Stimulated activated CD8-positive, alpha-beta memory T cell treated with anti-CD3 and anti-CD28 coated beads, Interleukin-15, amount 100 ng/mL, for 1 hour (primary cell): ENCODE results near the gene SPRYD4.
"Not testable (repeated sequence)": the region's sequence is repeated elsewhere in the genome, so short reads cannot be mapped to it uniquely, and the experiment has no call there.

Experiments
- DNase-seq: peaks from one replicate; pipeline ENCODE4 v3.0.0-alpha.2; 2020; ENCODE audit warnings: low read depth

The SPRYD4 gene

DNA sequence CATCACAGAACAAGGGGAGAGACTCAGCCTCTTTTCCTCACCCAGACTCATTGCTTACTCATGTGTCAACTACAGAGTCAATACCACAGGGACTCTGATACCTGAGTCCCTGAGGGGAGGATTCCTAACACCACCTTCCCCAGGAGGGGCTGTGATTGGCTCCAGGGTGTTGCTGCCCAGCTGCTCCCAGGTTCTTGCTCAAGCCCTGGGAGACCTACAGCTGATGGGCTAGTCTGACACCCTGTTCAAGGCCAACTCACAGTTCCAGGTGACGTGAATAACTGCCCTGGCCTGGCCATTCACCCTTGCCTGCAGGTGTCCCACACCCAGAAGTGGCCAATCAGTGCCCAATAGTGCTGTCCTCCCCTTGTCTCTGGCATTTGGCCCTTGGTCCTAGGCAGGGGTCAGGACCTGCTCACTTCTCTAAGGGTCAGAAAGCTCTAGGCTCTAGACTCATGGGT lies 8.6 kb downstream of the SPRYD4 start:
- DNase-seq, result no peak

DNA sequence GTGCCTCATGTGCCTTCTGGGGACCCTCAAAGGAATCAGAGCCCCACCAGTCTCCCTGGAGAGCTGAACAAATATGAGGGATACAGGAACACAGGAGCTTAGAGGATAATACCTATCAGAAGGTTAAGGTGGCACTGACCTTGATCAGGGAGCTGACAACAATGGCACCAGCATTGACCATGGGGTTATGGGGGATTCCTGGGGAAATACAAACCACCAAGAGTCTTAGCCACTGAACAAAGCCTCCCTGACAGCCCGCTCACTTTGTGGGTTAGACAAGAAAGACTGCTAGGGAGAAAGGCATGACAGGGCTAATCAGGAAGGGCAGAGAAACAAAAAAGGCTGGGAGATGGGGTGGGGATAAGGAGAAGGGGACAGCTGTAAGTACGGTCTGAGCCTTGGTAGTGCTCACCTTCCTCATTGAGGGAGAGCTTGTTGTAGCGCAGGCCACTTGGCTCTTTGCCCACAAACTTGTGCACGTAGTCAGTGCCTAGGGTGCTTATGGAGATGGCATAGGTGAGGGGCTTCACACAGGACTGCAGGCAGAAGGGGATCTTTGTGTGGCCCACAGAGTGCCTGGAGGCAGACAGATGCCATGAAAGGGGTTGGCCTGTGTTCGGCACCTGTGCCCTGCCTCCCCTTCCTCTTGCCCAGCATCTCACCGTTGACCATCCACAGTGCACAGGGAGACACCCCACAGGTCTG lies 9.3 kb downstream of the SPRYD4 start:
- no peak for DNase-seq

DNA sequence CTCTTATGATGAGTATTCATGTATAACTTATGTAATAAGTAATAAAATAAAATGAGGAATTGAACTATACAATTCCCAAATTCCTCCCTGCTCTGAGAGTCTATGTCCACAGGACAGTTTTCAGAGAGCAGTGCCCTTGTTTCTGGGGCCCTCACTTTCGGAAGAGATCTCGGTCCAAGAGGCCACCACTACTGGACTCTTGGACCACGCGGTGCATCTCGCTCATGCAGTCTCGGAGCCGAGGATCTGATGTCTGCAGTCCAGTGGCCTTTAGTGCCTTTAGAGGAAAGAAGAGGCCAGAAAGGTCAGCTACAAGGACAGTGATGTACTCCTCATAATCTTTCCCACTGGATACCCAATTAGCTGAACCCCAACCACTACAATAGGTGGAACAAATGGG lies 11.2 kb downstream of the SPRYD4 start:
- DNase-seq, result no peak

DNA sequence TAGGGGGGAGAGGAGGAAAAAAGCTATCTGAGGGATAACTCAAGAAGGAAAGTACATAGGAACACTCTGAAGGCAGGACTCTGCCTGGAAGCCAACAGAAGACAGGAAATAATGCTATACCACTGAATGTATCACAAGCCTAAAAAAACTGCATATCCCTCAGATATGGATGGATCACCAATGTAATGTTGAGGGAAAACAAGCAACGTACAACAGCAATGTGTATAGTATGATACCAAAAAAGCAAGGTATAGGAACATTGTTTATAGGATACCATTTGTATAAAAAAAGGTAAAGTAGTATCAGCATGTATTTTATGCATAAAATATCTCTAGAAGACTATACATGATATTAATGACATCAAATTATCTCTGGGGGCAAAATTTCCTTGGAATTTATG lies 16.2 kb downstream of the SPRYD4 start:
- DNase-seq, result no peak

DNA sequence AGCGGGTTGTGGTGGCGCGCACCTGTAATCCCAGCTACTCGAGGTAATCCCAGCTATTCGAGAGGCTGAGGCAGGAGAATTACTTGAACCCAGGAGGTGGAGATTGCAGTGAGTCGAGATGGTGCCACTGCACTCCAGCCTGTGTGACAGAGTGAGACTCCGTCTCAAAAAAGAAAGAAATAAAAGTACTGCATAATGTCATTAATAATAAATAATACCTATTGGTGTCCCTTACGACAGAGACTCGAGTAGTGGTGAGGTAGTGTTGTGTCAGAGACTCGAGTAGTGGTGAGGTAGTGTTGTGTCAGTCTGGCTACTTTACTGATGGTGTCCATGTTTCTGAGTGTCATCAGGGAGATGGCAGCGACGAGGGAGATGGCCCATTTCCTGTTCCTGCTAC lies 18.3 kb downstream of the SPRYD4 start:
- DNase-seq, result no peak

DNA sequence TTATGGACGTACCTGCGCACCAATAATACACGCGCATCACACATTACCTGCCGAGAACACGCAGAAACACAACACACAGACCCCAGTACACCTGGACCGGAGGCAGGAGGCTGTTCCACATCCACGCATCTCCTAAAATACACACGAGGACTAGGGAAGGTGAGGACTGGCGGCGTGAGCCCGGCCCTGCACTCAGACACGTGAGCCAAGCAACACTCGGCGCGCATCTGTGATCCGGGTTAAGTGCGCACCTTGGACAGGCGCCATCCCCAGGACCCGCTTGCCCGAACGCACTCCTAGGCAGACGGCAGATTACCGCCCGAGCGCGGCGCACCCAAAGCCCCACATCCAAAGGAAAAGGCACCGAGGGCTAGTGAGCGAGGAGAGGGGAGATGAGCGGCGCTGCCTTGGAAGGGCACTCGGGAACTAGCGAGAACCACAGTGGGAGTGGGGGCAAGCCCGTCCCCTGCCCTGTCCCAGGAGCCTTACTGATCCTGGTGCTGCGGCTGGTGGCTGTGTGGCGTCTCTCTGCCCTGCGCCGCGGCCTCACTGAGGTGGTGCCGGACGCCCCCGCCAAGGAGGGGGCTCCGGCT lies 19.2 kb downstream of the SPRYD4 start:
- no peak for DNase-seq

DNA sequence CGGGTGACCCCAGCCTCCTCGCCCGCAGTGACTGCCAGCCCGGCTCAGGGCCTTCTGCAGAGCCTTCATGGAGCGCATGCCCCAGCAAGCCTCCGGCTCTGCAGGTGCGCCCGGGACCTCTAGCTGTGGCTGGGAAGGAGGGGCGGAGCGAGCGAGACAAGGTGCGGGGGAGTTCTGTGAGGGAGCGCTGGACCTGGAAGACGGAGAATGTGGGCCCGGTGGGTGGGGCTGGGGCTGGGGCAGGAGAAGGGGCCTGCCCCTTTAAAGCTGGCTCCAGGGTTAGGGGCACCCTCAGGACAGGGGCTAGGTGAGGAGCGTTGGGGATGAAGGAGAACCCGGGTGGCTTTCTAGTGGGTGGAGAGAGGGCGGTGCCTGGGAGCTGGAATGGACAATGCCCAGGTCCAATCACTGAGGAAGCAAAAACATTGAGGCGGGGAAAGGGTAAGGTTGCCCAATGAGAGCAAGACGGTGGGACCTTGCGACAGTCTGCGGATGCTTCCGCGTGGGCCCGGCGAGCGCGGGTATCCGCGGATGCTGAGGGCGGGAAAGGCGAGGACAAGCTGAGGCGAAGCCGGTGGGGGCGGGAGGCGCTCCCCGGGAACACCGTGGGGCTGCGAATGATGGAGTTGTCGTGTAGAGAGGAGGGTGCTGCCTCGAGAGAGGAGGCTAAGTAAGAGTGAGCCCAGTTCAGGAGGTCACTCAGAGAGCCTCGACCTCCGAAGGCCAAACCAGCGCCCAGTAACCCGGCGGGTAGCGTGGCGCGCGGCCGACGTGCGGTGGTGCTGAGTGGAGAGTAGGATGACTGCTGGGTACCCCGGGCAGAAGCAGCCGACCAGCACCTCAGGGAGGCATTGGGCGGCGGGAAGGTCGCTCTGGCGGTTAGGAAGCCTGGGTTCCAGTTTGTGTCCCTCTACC lies 19.9 kb downstream of the SPRYD4 start, which contains the start of gene GLS2:
GLS2 (minus strand) TSS at position 121 of the 915 bp plus-strand sequence; CDS start at position 78, 43 bp downstream.
- DNase-seq, result peak; percentile 46

DNA sequence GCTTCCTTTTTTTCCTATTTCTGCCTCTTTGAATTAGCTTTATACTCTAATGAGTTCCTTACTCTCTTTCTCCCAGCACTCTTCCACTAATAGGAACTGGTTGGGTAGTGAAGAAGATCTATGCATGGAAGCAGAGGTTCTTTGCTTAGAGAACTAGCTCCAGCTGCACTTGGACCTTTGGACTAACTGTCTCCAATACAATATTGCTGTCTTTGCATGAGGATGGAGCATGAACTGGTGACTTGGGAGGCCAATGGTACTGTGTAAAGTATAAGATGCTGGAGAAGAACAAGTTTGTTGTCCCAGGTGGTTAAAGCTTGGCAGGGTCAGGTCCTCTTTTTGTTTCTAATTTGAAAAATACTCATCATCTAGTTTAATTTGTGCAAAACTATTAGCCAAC lies 22.0 kb downstream of the SPRYD4 start:
- no peak for DNase-seq

DNA sequence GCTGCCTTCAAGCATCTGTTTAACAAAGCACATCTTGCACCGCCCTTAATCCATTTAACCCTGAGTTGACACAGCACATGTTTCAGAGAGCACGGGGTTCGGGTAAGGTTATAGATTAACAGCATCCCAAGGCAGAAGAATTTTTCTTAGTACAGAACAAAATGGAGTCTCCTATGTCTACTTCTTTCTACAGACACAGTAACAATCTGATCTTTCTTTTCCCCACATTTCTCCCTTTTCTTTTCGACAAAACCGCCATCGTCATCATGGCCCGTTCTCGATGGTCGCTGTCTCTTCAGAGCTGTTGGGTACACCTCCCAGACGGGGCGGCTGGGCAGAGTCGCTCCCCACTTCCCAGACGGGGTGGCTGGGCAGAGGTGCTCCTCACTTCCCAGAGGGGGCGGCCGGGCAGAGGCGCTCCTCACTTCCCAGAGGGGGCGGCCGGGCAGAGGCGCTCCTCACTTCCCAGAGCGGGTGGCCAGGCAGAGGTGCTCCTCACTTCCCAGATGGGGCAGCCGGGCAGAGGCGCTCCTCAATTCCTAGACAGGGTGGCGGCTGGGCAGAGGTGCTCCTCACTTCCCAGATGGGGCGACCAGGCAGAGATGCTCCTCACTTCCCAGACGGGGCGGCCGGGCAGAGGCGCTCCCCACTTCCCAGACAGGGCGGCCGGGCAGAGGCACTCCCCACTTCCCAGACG lies 25.2 kb downstream of the SPRYD4 start:
- DNase-seq, result not testable (repeated sequence)

DNA sequence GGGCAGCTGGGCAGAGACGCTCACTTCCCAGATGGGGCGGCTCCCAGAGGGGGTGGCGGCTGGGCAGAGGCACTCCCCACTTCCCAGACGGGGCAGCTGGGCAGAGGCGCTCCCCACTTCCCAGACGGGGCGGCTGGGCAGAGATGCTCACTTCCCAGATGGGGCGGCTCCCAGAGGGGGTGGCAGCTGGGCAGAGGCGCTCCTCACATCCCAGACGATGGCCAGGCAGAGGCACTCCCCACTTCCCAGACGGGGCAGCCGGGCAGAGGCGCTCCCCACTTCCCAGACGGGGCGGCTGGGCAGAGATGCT lies 25.7 kb downstream of the SPRYD4 start:
- not testable (repeated sequence) for DNase-seq

DNA sequence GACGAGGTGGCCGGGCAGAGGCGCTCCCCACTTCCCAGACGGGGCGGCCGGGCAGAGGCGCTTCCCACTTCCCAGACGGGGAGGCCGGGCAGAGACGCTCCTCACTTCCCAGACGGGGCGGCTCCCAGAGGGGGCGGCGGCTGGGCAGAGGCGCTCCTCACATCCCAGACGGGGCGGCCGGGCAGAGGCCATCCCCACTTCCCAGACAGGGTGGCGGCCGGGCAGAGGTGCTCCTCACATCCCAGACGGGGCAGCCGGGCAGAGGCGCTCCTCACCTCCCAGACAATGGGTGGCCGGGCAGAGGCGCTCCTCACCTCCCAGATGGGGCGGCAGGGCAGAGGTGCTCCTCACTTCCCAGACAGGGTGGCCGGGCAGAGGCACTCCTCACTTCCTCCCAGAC lies 26.1 kb downstream of the SPRYD4 start:
- not testable (repeated sequence) for DNase-seq

DNA sequence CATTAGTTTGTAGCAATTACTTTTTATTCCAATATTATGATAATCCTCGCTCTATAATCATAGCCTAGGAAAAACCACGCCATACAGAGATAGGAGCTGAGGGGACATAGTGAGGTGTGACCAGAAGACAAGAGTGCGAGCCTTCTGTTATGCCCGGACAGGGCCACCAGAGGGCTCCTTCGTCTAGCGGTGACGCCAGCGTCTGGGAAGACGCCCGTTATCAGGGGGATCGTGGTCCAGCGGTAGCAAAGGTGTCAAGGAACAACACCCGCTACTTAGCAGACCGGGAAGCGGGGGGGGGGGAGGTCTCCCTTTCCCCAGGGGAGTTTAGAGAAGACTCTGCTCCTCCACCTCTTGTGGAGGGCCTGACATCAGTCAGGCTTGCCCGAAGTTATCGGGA lies 28.3 kb downstream of the SPRYD4 start:
- peak; percentile 42 for DNase-seq

DNA sequence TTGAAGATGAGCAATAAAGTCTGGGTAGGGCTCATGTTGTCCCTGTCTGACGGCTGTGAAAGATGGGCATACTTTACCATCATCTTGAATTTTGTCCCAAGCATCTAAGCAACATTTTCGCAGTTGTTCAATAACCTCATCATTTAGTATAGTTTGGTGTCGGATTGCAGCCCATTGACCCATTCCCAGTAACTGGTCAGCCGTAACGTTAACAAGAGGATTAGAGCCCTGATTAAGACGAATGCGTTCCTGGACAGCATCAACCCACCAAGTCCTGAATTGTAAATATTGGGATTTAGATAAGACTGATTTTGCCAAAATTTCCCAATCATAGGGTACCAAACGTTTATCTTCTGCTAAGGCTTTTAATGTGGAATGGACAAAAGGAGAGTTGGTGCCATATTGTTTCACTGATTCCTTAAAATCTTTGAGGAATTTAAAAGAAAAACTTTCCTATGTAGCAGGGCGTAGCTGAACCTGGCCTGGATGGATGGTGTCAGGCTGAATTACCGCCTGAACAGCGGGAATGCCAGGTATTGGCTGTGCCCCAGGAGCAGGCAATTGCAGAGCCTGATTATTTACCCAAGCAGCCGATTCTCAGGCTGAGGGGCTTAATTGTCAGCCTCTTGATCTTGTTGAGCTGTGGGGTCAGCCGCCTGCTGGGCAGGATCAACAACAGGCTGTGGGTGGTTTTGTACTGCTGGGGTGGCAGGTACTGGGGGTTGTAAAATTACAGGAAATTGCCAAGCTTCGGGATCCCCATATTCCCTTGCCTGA lies 29.9 kb downstream of the SPRYD4 start:
- DNase-seq, result not testable (repeated sequence)

DNA sequence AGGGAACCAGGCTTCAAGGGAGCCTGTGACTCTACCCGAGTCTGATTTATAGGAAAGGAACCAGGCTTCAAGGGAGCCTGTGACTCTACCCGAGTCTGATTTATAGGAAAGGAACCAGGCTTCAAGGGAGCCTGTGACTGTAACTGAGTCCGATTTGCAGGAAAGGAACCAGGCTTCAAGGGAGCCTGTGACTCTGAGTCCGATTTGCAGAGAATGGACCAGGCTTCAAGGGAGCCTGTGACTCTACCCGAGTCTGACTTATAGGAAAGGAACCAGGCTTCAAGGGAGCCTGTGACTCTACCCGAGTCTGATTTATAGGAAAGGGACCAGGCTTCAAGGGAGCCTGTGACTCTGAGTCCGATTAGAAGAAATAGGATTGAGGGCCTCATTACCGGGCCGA lies 31.1 kb downstream of the SPRYD4 start:
- DNase-seq, result not testable (repeated sequence)

DNA sequence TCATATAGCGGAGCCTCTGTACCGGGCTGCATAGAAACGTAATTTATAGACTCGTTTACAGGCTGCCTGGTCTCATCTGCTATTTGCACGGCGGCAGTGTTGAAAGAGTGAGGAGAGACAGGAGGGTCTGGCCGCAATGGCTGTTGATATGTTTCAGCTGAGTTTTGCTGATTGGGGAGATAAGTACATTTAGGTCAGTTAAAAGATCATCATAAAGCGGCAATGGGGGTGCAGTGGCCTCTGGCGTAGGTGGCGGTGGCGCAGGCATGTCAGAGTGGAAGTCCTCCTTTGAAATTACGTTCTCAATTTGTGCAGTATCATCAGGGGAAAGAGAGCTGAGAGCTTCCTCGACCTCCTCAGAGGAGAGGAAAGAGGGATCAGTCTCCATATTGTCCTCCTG lies 31.5 kb downstream of the SPRYD4 start:
- not testable (repeated sequence) for DNase-seq

DNA sequence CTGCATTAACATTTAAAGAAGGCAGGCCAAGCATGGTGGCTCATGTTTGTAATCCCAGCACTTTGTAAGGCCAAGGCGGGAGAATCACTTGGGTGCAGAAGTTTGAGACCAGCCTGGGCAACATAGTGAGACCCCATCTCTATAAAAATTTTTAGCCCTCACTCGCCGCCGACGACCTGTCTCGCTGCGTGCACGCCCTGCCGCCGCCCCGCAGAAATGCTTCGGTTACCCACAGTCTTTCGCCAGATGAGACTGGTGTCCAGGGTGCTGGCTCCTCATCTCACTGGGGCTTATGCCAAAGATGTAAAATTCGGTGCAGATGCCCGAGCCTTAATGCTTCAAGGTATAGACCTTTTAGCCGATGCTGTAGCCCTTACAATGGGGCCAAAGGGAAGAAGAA lies 42.4 kb downstream of the SPRYD4 start:
- DNase-seq, result no peak

DNA sequence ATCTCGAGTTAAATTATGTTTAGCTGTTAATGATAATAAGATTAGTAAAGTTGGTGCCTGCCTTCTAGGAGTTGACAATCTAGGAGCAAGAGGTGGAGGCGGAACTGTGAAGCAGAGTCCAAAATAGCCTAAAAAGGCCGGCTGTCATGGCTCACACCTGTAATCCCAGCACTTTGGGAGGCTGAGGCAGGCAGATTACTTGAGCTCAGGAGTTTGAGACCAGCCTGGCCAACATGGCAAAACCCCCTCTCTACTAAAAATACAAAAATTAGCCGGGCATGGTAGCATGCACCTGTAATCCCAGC lies 45.6 kb downstream of the SPRYD4 start:
- not testable (repeated sequence) for DNase-seq

DNA sequence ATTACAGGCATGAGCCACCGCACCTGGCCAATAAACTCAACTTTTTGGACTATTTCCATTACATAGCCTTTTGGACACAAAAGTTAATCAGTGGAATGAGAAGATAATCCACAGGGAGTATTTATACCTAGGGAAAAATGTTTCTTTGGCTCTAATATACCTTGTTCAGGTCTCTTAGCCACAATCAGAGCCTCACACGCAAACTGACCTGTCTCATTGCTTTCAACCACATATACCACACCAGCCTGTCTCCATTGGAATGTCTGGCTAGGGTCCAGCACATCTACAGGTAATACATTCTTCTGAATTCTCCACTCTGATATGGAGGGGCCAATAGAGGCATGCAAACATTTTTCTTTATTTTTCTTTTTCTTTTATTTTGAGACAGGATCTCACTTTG lies 49.5 kb downstream of the SPRYD4 start:
- no peak for DNase-seq

DNA sequence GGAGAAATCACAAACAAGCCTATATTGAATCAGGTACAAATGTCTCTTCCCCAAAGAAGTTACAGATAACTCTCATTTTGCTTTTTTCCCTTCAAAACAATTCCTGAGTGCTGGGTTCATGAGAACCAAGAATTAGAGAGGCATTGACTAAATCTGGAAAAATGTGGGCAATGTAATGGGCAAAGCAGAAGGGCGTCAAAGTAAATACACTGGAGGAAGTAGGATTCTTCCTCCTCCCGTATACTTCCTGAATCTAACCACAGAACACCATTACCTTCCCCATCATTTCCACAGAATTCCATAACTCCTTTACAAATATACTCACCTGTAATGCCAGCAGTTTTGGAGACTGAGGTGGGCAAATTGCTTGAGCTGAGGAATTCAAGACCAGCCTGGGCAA lies 50.2 kb downstream of the SPRYD4 start:
- no peak for DNase-seq

DNA sequence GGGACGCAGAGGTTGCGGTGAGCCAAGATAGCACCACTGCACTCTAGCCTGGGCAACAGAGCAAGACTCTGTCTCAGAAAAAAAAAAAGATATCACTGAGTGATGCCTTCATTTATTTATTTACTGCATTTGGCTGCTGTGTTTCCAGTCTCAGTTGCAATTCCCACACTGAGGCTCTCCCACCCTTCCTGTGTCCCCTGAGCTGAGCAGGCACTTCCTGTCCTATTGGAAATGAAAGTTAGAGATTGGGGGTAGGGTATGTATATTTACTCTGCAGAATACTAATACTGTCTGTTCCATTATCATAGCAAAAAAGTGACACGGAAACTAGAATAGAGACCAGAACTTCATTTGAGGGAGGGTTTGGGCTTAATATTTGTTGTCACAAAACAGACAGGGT lies 51.7 kb downstream of the SPRYD4 start:
- no peak for DNase-seq

DNA sequence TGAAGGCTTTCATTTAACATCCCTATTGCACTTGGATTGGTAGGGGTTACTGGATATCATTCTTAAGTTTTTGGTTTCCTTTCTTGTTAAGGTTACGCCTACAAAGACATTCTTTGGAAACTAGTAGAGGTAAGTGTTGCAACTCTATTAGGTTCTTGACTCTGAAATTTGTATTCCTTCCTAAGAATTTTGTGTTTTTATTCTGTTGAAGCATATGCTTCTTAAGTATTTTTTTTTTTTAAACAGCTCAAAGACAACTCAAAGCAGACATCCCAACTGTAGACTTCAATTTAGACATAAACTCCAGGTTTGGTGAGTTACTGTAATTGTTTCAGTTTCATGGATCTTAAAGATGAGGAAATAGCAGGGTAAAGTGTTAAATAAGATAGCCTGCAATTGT lies 52.1 kb downstream of the SPRYD4 start:
- no peak for DNase-seq

DNA sequence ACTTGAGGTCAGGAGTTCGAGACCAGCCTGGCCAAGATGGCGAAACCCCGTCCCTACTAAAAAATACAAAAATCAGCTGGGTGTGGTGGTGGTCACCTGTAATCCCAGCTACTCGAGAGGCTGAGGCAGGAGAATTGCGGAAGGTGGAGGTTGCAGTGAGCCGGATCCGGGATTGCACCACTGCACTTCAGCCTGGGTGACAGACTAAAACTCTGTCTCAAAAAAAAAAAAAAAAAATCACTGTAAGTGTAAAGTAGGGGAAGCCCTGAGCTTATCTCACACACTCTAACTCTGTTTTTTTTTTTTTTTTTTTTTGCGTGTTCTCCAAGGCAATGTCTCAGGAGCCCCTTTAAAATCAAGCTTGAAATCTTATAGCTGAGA lies 52.8 kb downstream of the SPRYD4 start:
- no peak for DNase-seq
